ENCODE data around the gene HNRNPLL.

- TF ChIP-seq CTCF (conservative IDR thresholded peaks at IDR 0.05; ENCODE audit: low read depth, low read length) (no peak), EZH2 (IDR thresholded peaks at IDR 0.05; ENCODE audit: borderline replicate concordance, low read depth, low read length, poor library complexity, severe bottlenecking) (no peak)
Measured at GRCh38 chr2:38598991-38599295, 3.8 kb downstream of the HNRNPLL start.
